HepG2 (cell line): ENCODE results near the gene MEIS1. TPM values are rescaled to one million over a fixed set of nuclear protein-coding genes. Genes with fewer than 3 reads are reported as not detected.

Experiments used
- ATAC-seq: fragments of 200-7000 bp; cut with Tn5 transposase; 3 replicates; pipeline ENCODE4 v1.9.1; 2020; ENCODE audit warnings: mild to moderate bottlenecking, moderate library complexity
- BruUV-seq: library from RNA; stranded (reverse); fragments of 400-500 nt; replicated peaks from 2 replicates; lab custom pipeline; 2021; lab: Mats Ljungman, UMichigan
- CTCF ChIA-PET: fragments of 300-600 bp; formaldehyde crosslinking; extraction: SDS; loops from one replicate; lab custom pipeline; 2021; ENCODE audit warnings: low total read pairs, inconsistent platforms, low intra/inter-chr PET ratio; lab: Yijun Ruan, JAX
- POLR2A ChIA-PET: fragments of 350-600 bp; sonication (Branson Sonifier 250); formaldehyde crosslinking; loops from one replicate; lab custom pipeline; 2020; ENCODE audit warnings: antibody characterized with exemption, inconsistent platforms; lab: Yijun Ruan, JAX
- DNase-seq: peaks from one replicate; pipeline ENCODE4 v3.0.0-alpha.2; 2015; ENCODE audit warnings: low spot score
- FAIRE-seq: peaks from 3 replicates; lab custom pipeline; 2011; peaks lifted over from hg19 to GRCh38; lab: Jason Lieb, UNC
- H2AFZ ChIP-seq: one replicate; pipeline ENCODE4 v1.6.1; 2011; ENCODE audit warnings: low read length, inconsistent platforms
- H3K27ac ChIP-seq: fragments of 300-600 bp; 3 replicates; pipeline ENCODE4 v1.8.0; 2011; ENCODE audit warnings: mixed run types, mild to moderate bottlenecking, mixed read lengths, low read length, inconsistent platforms; ENCODE audit not compliant: insufficient read depth; ENCODE audit errors: extremely low read length
- H3K27me3 ChIP-seq, 2 experiments: fragments of 200-600 bp in 1 of 2; 2 replicates in 1 of 2; 3 replicates in 1 of 2; pipeline versions ENCODE4 v1.6.0 to v1.8.0; 2011; ENCODE audit warnings: low read length in 2 of 2, mild to moderate bottlenecking in 2 of 2, moderate library complexity in 2 of 2, inconsistent platforms in 1 of 2; ENCODE audit not compliant: insufficient read depth in 2 of 2, control insufficient read depth in 1 of 2
- H3K36me3 ChIP-seq, 2 experiments: fragments of 200-600 bp in 1 of 2; replicated peaks in 1 of 2; 2 replicates in 1 of 2; 3 replicates in 1 of 2; pipeline versions ENCODE4 v1.5.1 to v1.8.0; 2011; ENCODE audit warnings: low read length in 2 of 2, inconsistent platforms in 1 of 2; ENCODE audit not compliant: insufficient read depth in 2 of 2, control insufficient read depth in 1 of 2
- H3K4me1 ChIP-seq: 2 replicates; pipeline ENCODE4 v1.5.1; 2012; ENCODE audit warnings: low read length, inconsistent platforms; ENCODE audit not compliant: insufficient read depth
- H3K4me2 ChIP-seq: 2 replicates; pipeline ENCODE4 v1.6.0; 2011; ENCODE audit warnings: low read depth, low read length, inconsistent platforms
- H3K4me3 ChIP-seq, 3 experiments: fragments of 200-600 bp in 1 of 3; sonication (generic), shearing (Covaris generic) in 1 of 3; replicated peaks in 1 of 3; 2 replicates each; pipeline ENCODE4 v1.5.1; 2011 to 2016; ENCODE audit warnings: low read length in 3 of 3, inconsistent platforms in 2 of 3, low read depth in 2 of 3, mild to moderate bottlenecking in 2 of 3, control low read depth in 1 of 3, mixed read lengths in 1 of 3; ENCODE audit not compliant: insufficient read depth in 1 of 3
- H3K79me2 ChIP-seq: one replicate; pipeline ENCODE4 v1.6.1; 2011; ENCODE audit warnings: low read length, inconsistent platforms; ENCODE audit not compliant: insufficient read depth
- H3K9ac ChIP-seq: 2 replicates; pipeline ENCODE4 v1.6.0; 2011; ENCODE audit warnings: mild to moderate bottlenecking, low read depth, low read length, inconsistent platforms; ENCODE audit not compliant: insufficient read depth
- H3K9me3 ChIP-seq: 2 replicates; pipeline ENCODE4 v1.5.1; 2012; ENCODE audit warnings: mild to moderate bottlenecking, low read length
- H4K20me1 ChIP-seq: 2 replicates; pipeline ENCODE4 v1.6.0; 2011; ENCODE audit warnings: inconsistent platforms, mild to moderate bottlenecking, low read length, moderate library complexity; ENCODE audit not compliant: insufficient read depth
- CBX2 ChIP-seq, 2 experiments: fragments of 200-600 bp in 1 of 2; sonication (generic); formaldehyde crosslinking in 1 of 2; IDR thresholded peaks; 2 replicates each; pipeline versions ENCODE4 v1.7.0 to v1.8.1; 2018 to 2022; ENCODE audit warnings: low read depth in 2 of 2, low read length in 1 of 2, mild to moderate bottlenecking in 1 of 2, missing genetic modification reagents in 1 of 2
- TIGD3 ChIP-seq: sonication (generic); formaldehyde crosslinking; IDR thresholded peaks from 2 replicates; pipeline ENCODE4 v1.5.1; 2020; ENCODE audit warnings: mild to moderate bottlenecking, missing genetic modification reagents, borderline replicate concordance
- ZMAT3 ChIP-seq: sonication (generic); formaldehyde crosslinking; conservative IDR thresholded peaks from 2 replicates; pipeline ENCODE4 v1.7.0; 2021; ENCODE audit warnings: missing genetic modification reagents
- ZNF34 ChIP-seq: sonication (generic); formaldehyde crosslinking; IDR thresholded peaks from 2 replicates; pipeline ENCODE4 v1.4.0; 2020; ENCODE audit warnings: mild to moderate bottlenecking, missing genetic modification reagents, borderline replicate concordance
- WGBS: methylation state at CpG from one replicate; pipeline ENCODE4 v1.1.6; 2017; ENCODE audit warnings: low lambda C conversion rate; 5-methylcytosine and 5-hydroxymethylcytosine counted together
- in situ Hi-C: cut with HindIII; loops from 2 replicates; pipeline ENCODE4 v1.10.0; 2017; ENCODE audit warnings: low pct_unique_long_range_greater_than_20kb; ENCODE audit not compliant: extremely low pct_ligation_motif_present
- intact Hi-C: fragments of 100-400 bp; cut with micrococcal nuclease; formaldehyde crosslinking; loops from one replicate; pipeline ENCODE4 v1.10.0; 2022; ENCODE audit not compliant: unreplicated experiment
- polyA plus RNA-seq, 8 experiments: library from polyadenylated mRNA; depleted of rRNA in 3 of 8; stranded (reverse) in 7 of 8; unstranded in 1 of 8; fragments of >200 nt; fragmentation: Illumina TruSeq in 4 of 8; extraction: Trizol in 4 of 8; gene quantifications; 2 replicates each; pipeline versions ENCODE4 v1.2.1 to v1.2.3, GENCODE V29; 2011 to 2016; ENCODE audit warnings: low read depth in 4 of 8, missing spikeins in 1 of 8, mixed read lengths in 1 of 8; ENCODE audit not compliant: insufficient read depth in 1 of 8
- total RNA-seq, 5 experiments: library from RNA; depleted of rRNA; stranded (reverse); fragments of >200 nt; fragmentation: Illumina TruSeq; extraction: Trizol; gene quantifications; 2 replicates each; pipeline ENCODE4 v1.2.3, GENCODE V29; 2016; ENCODE audit warnings: low read depth in 1 of 5

Gene MEIS1
- total and polyA plus RNA-seq, 2 of the 13 experiments (the other 11 are each of a cell fraction or from before 2014, with no cell fraction given): 3.8 to 6.0 TPM

GRCh38 chr2:66579186-66580126 lies 144.5 kb downstream of the MEIS1 start:
- WGBS: 15% methylated on average over 10 of the region's 10 CpGs
- no peak for FAIRE-seq
- Histone ChIP-seq H4K20me1 (peaks cover 4% of the 10 kb centered on the region; the same call in 1 of the 2 replicates), H3K9me3 (no peaks in the 10 kb centered on the region), H3K27me3 (peaks cover 26 to 83% of the 10 kb centered on the region in 2 experiments), H3K27ac (no peak overlapping the region), H3K9ac (no peak overlapping the region), H3K36me3 (no peaks in the 10 kb centered on the region), H3K4me3 (no peak overlapping the region), H2AFZ (no peak overlapping the region), H3K4me2 (no peak overlapping the region), H3K4me1 (peaks cover 36% of the 10 kb centered on the region), H3K79me2 (no peaks in the 10 kb centered on the region)
- ATAC-seq: no peak
- intact Hi-C loops (loop anchor here (10.0 kb wide), 1 partner anchor 1455 kb away; no protein-coding TSS in a partner anchor), in situ Hi-C loops (loop anchor here (5.0 to 25.0 kb wide), 4 partner anchors 147 to 1258 kb away; no protein-coding TSS in a partner anchor)
- CTCF ChIA-PET: no interaction called here
- POLR2A ChIA-PET: no interaction called here
- BruUV-seq: no TSS peak
- TF ChIP-seq ZNF34 (CRISPR knock-in tag): no peak
- DNase-seq: no peak

- Histone ChIP-seq H3K4me3 (no peak overlapping the region), H2AFZ (no peak overlapping the region), H3K27ac (no peak overlapping the region), H4K20me1 (peaks cover 4% of the 10 kb centered on the region; the same call in 1 of the 2 replicates), H3K79me2 (no peaks in the 10 kb centered on the region), H3K36me3 (no peaks in the 10 kb centered on the region), H3K9ac (no peak overlapping the region), H3K9me3 (no peaks in the 10 kb centered on the region), H3K4me2 (no peak overlapping the region), H3K27me3 (peaks cover 26 to 82% of the 10 kb centered on the region in 2 experiments), H3K4me1 (peaks cover 31% of the 10 kb centered on the region)
- FAIRE-seq: no peak
- in situ Hi-C loops: loop anchor here (25.0 kb wide), 2 partner anchors 943 to 1257 kb away; no protein-coding TSS in a partner anchor
- intact Hi-C loops: loop anchor here (10.0 kb wide), 1 partner anchor 1454 kb away; no protein-coding TSS in a partner anchor
- ATAC-seq: no peak
- DNase-seq: no peak
- no TSS peak for BruUV-seq
- WGBS: 31% methylated on average over 10 of the region's 10 CpGs
- ChIA-PET POLR2A (no interaction called here), CTCF (no interaction called here)
- peak; percentile 93 for TF ChIP-seq CBX2 (IDR thresholded peaks at IDR 0.05; ENCODE audit: low read depth, low read length)
- TF ChIP-seq CBX2 (CRISPR knock-in tag; IDR thresholded peaks at IDR 0.05; ENCODE audit: low read depth): no peak
- no peak for TF ChIP-seq ZMAT3
- no peak for TF ChIP-seq TIGD3 (CRISPR knock-in tag)
These were observed 145.5 kb downstream of the MEIS1 start for GRCh38 chr2:66580166-66581049.
